HG03064 (cell line): Measurements from ENCODE around the gene GABRR2.
"Not testable (repeated sequence)": the region's sequence is repeated elsewhere in the genome, so short reads cannot be mapped to it uniquely, and the experiment has no call there.

Experiments used
- ATAC-seq: cut with Tn5 transposase; IDR thresholded peaks from one replicate; pipeline ENCODE4 v1.9.1; 2021; ENCODE audit warnings: low read depth; ENCODE audit not compliant: unreplicated experiment

GABRR2 gene

DNA sequence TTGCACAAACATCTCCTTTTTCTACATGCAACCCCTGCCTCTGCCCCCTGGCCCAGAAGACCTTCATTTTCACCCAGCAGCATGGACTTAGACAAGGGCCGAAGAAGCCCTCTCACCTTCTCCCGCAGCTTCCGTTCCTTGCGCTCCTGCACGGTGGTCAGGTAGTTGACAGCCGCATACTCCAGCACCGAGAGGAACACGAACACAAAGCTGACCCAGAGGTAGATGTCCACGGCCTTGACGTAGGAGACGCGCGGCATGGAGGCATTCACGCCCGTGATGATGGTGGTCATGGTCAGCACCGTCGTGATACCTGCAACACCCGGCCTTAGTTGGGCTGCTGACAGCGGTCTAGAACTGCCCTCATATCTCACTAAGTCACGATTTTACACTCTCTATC is 50.8 kb downstream of the GABRR2 start:
- ATAC-seq = no peak

GRCh38 chr6:89260832-89261231 is 54.3 kb downstream of the GABRR2 start:
- no peak for ATAC-seq

GRCh38 chr6:89260310-89260709 is 54.8 kb downstream of the GABRR2 start:
- no peak for ATAC-seq

DNA sequence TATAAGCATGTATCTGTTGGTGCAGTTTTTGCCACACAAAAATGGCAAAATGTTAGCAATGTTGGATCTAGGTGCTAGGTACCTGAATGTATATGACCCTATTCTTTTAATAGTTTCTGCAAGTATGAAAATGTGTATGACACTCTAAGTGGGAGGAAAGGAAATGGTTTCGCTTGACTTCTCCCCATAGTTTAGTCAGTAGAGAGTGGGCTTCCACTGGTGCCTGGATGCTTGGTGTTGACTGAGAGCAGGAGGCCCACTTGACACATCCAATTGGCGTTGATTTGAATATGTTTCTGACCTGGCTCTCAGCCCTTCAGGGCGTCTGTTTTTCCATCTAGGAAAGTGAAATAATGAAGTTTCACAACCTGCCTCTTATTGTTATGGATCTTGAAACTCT is 56.2 kb downstream of the GABRR2 start:
- ATAC-seq = peak; percentile 61

DNA sequence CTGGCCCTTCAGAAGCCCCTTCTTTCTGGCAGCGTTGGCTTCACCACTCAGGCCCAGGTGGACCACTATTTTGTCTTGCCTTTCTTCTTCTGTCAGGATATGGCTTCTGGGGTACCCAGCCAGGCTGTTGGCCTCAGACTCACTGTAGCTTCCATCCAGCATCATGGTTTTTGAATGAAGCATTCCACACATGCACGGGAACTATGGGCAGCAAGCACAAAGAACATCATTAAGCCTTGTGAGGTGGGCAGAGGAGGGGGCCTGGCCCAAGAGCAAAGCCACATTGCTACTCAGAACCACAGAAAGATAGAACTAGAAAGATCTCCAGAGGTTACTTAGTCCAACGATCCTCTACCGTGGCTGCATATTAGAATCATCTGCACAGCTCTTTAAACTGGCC is 57.3 kb downstream of the GABRR2 start:
- ATAC-seq = no peak

DNA sequence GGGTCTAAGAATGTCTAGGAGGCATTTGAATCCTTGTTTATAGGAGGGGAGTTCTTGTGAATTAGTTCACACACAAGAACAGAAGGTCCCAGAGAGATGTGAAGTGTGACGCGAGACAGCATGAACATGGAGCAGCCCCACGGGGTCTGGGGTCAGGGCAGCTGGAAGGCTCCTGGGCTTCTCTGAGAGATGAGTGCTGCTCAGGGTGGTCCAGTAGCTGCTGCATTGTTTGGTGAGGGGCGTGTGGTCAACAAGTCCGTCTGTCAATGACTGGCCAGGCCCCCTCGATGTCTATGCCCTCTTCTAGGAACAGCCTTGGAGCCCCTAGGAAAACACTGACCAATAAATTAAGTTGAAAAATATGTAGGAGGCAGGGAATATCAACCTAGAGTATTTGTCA is 57.8 kb downstream of the GABRR2 start:
- ATAC-seq = no peak

DNA sequence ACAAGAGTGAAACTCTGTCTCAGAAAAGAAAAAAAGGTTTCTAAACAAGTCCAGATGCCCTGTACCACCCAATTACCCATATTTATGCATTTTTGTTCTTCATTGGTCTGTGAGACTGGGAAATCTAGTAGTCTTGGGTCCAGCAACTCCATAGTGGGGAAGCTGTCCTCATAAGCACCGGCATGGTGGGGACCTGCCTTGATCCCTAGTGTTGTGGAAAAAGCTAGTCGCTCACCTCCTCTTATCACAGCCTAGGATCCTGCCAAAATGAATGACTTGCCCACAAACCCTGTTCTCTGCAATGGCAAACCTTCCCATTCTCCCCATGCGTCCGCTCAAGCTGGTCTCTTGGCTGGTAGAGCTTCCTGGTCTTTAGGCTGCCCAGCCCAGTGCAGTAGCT is 59.7 kb downstream of the GABRR2 start:
- no peak for ATAC-seq

DNA sequence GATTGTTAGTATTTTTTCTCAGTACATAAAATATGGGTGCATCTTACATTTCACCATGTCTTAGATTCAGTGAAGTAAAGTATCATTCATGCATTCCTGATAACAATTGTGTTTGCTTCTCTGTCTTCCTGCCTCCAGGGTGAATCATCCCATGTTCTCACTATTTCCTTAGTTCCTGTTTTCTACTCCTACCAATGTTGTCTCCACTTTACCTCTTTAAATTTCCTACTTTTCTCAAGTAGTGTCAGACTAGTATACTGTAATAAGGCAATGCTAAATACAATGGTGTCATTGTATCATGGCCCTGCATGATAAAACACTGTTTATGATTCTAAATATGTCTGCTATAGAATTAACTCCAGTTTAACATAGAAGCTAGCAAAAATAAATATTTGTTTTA is 60.5 kb downstream of the GABRR2 start:
- ATAC-seq = no peak

DNA sequence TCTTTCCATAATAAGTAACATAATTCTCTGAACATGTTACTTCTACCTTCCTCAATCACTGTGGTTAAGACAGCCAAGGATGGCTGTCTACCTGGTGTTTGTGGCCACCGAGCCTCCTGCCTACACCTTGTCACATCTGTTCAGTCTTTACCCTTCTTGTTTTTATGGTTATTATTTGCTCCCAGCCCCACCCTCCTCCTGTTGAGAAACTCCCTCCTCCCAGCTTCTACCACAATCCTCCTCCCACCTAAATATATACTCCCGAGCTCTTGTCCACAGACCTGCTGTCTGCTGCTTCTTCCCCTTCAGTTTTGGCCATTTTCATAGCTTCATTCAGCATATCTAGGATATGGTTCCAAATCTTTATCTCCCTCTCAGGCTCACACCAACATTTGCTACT is 62.2 kb downstream of the GABRR2 start:
- no peak for ATAC-seq

DNA sequence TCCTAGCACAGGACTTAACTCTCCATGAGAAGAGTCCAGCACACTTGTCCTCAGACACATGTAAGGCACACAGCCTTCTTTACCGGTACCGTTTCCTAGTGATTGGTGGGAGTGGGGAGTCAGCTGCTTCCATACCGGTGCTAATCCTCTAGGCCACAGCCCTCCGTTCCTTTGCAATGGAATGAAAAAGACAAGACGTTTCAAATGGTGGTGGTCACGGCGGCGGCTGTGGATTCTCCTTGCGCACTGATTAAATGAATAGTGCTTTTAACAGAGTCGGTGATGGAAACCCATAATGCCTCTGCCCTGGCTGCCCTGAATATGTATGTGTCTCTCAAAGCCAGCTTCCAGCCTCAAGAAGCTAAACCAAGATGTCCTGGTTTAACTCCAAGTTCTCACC is 63.1 kb downstream of the GABRR2 start:
- no peak for ATAC-seq

- ATAC-seq = no peak
Measured at GRCh38 chr6:89251170-89251569, 63.9 kb downstream of the GABRR2 start.

DNA sequence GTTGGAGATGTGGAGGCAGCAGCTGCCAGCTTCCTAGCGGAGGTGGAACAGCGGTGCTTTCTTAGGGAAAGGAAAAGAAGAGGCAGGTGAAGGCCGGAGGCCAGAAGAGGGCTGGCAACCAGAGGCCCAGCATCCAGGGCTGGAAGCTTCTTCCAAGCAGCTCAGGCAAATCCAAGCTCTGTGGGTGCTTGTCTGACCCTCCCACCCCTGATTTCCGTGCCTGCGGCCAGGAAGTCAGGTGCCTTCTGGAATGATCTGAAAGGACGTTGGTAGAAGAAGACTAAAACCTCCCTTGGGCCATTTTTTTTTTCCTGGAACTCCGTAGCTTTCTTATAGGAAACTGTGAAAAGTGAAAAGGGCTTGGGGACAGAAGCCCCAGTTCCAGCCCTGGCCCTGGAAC is 64.9 kb downstream of the GABRR2 start:
- ATAC-seq = no peak

DNA sequence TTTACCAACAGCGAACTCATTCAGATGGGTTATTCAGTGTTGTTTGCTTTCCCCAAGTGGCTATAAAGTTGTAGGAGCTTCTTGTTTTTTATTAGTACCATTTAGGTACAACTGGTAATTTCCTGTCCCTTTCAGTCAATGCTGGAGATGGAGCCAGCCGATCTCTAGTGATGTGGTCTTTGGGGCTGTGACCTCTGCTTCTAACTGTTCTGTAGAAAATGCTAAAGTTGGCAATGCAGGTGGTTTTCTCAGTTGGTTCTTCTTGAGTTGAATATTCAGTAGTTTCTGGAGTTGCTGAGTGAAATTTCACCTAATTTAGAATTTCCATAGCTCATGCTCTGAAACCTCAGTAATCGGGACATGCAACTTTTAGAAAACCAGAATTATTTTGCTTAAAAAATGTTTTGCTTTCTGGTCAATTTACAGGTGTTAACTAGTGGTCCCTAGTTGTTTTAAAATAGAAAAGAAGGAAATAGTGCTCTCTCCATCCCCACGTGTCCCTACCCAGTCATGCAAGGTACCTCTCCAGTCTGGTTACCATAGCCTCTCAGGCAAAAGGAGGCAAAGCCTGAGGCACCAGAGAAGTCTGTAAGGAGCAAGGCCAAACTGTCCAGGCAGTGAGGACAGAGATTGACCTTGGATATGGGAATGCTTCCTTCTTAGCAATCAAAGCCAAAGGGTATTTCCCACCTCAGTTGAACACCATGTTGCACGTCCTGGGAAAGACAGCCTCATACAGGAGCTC is 70.7 kb downstream of the GABRR2 start:
- ATAC-seq = no peak

DNA sequence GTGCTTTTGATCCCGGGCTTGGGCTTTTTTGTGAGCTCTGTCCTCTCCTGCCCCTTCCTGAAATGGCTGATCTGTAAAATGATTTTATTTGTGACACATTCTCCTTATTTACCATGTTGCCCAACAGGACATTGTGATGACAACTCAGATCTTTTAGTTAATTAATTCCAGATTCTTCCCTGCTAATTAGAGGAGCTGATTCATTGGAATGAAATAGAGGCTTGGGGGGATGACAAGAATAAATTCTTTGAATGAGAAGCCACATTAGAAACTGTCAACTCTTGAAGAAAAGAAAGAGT is 71.8 kb downstream of the GABRR2 start:
- ATAC-seq = no peak

DNA sequence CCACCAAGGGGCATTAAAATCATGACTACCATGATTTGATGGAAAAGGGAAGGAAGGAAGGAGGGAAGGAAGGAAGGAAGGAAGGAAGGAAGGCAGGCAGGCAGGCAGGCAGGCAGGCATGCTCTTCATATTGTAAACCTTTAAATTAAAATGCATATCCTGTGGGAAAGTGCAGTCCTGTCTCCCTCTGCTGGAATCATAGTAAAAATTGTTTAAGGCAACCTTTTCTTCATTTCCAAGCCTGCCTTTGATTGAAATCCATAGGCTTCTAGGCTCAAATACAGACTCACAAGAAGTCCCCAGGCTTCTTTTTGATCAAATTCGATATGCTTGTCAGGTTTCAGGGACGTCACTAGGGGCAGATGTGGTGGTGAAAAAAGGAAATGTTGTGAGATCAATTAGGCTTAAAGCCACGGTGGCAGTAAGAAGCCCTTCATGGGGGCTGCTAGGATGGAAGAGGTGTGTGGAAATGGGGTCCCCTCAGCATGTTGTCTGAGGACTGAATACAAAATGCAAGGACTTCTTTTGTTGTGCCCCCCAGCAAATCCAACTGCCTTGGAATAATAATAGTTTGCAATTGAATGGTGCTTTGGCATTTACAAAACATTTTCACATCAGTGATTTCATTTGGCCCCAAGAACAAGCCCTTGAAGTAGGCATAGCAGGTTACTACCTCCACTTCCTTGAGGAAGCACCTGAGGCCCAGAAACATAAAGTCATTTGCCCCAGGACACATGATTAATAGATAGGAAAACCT is 72.3 kb downstream of the GABRR2 start:
- ATAC-seq = no peak

GRCh38 chr6:89239338-89239737 is 75.8 kb downstream of the GABRR2 start:
- no peak for ATAC-seq

DNA sequence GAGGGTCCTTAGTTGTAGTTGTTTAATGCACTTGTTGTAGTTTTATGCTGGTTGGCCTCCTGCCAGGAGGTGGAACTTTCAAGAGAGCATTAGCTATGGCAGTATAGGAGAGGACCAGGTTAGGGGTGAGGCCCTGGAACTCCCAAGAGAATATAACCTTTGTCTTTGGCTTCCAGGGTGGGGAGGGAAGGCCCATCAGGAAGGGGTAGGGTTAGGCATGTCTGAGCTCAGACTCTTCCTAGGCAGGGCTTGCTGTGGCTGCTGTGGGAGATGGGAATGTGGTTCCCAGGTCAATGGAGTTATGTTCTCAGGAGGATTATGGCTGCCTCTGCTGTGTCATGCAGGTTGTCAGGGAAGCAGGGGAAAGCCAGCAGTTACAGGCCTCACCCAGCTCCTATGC is 77.9 kb downstream of the GABRR2 start:
- ATAC-seq = no peak

DNA sequence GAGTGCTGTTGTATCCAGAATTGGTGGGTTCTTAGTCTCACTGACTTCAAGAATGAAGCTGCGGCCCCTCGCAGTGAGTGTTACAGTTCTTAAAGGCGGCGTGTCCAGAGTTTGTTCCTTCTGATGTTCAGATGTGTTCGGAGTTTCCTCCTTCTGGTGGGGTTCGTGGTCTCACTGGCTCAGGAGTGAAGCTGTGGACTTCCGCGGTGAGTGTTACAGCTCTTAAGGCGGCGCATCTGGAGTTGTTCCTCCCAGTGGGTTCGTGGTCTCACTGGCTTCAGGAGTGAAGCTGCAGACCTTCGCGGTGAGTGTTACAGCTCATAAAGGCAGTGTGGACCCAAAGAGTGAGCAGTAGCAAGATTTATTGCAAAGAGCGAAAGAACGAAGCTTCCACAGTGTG is 81.5 kb downstream of the GABRR2 start:
- not testable (repeated sequence) for ATAC-seq

DNA sequence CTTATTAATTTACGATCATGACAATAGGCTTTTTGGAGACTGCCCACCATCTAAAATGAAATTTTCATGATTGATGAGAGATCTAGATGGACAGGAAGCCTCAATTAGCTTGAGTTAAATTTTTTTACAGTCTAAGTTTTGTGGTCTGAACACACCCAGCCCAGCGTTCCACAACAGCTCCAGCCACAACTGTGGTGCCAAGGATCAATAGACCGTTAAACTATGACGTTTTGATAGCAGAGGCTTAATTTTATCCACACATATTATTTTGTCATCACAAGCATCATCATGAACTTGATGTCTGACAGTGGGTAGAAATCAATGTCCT is 92.4 kb downstream of the GABRR2 start:
- ATAC-seq = no peak

DNA sequence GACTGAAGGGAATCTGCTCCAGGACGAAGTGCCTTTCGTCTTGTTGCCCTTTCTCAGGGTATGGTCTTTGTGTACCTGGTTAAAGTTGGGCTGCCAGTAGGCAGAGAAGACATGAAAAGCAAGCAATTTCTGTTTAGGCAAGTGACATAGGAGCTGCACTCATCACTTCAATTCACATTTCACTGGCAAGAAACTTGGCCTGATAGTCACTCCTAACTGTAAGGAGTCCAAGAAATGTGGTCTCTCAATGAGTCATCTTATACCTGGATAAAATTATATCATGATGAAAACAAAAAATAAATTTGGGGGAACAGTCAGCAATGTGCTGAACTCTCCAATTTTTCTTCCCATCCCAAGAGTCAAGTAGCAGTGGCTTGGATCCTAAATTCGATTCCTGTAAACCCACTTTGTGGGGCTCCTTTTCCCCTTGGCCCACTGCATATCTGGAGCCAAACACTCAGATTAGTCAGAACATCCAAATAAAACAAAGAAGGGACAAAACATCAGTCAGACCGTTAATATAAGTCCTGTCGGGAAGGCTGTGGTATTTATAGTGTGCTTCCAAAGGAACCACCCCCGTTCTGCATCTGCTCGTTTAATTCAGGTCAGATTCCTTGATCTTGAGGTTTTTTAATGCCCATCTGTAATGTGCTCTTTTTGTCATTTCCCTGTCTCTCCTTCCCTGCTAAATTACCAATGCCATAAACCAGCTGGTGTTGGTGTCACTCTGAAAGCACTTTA is 93.0 kb downstream of the GABRR2 start:
- ATAC-seq = no peak

DNA sequence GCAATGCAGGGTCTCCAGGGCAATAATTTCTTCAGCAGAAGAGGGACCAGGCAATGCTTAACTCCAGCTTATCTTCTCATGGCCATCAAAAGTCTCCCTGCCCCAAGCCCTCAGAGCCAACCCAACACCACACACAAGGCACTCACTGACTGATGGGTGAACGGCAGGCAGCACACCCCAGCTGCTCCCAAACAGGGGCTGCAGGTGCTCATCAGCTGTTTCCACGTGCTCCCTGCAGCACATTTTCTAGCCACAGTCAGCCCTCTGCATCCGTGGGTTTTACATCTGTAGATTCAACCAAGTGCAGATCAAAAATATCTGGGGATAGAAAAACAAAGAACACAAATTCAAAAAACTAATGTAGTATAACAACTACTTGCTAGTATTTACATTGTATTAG is 94.0 kb downstream of the GABRR2 start:
- ATAC-seq = no peak
